ENCODE measurements around the gene KIF5C.

The KIF5C gene

GRCh38 chr2:149041482-149041881 lies 166.5 kb downstream of the KIF5C start:
- no peak for TF ChIP-seq CTCF (IDR thresholded peaks at IDR 0.05; ENCODE audit: insufficient read depth, missing control alignments)
- DNase-seq (ENCODE audit: insufficient read length, low spot score) (no peak), FAIRE-seq (no peak)

- FAIRE-seq, result no peak
- DNase-seq (ENCODE audit: insufficient read length, low spot score), result no peak
- no peak for TF ChIP-seq CTCF (IDR thresholded peaks at IDR 0.05; ENCODE audit: insufficient read depth, missing control alignments)
Measured at GRCh38 chr2:149042881-149043280, 167.9 kb downstream of the KIF5C start.

- no peak for DNase-seq (ENCODE audit: insufficient read length, low spot score)
- TF ChIP-seq CTCF (IDR thresholded peaks at IDR 0.05; ENCODE audit: insufficient read depth, missing control alignments), result no peak
- no peak for FAIRE-seq
Measured at GRCh38 chr2:149044500-149044899, 169.5 kb downstream of the KIF5C start.

GRCh38 chr2:149047118-149047517 lies 172.1 kb downstream of the KIF5C start:
- FAIRE-seq (no peak), DNase-seq (ENCODE audit: insufficient read length, low spot score) (no peak)
- TF ChIP-seq CTCF (IDR thresholded peaks at IDR 0.05; ENCODE audit: insufficient read depth, missing control alignments), result no peak

GRCh38 chr2:149049142-149049541 lies 174.1 kb downstream of the KIF5C start:
- DNase-seq (ENCODE audit: insufficient read length, low spot score) (no peak), FAIRE-seq (no peak)
- TF ChIP-seq CTCF (IDR thresholded peaks at IDR 0.05; ENCODE audit: insufficient read depth, missing control alignments), result no peak

- no peak for FAIRE-seq
- TF ChIP-seq CTCF (IDR thresholded peaks at IDR 0.05; ENCODE audit: insufficient read depth, missing control alignments), result no peak
- DNase-seq (ENCODE audit: insufficient read length, low spot score), result no peak
Measured at GRCh38 chr2:149050188-149050587, 175.2 kb downstream of the KIF5C start.

- DNase-seq (ENCODE audit: insufficient read length, low spot score) (no peak), FAIRE-seq (no peak)
- no peak for TF ChIP-seq CTCF (IDR thresholded peaks at IDR 0.05; ENCODE audit: insufficient read depth, missing control alignments)
Measured at GRCh38 chr2:149055751-149056150, 180.7 kb downstream of the KIF5C start.

Measured in D721Med (cell line).